ENCODE measurements around the gene MYO5A.
"Not testable (repeated sequence)": the region's sequence is repeated elsewhere in the genome, so short reads cannot be mapped to it uniquely, and the experiment has no call there.

Gene MYO5A

GRCh38 chr15:52417957-52418356 is 110.7 kb downstream of the MYO5A start:
- DNase-seq (no peak), ATAC-seq (no peak)
- H3K9me3 Mint-ChIP-seq = no peaks in the 10 kb centered on the region
- H3K4me1 Mint-ChIP-seq = no peaks in the 10 kb centered on the region
- H3K27ac Mint-ChIP-seq = no peak overlapping the region
- peaks cover 1% of the 10 kb centered on the region for H3K36me3 Mint-ChIP-seq (ENCODE audit: low read depth)
- H3K4me3 Mint-ChIP-seq = no peak overlapping the region
- no peaks in the 10 kb centered on the region for H3K27me3 Mint-ChIP-seq

DNA sequence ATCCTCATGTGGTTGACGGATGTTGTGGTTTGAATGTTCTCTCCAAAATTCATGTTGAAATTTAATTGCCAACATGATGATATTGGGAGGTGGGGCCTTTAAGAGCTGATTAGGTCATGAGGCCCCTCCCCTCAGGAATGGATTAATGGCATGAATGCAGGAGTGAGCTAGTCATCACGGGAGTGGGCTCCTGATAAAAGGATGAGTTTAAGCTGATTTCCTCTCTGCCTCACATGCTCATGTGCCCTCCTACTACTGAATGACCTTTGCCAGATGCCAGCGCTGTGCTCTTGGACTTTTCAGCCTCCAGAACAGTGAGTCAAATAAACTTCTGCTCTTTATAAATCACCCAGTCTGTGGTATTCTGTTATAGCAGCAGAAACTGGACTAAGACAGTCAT is 111.2 kb downstream of the MYO5A start:
- H3K27me3 Mint-ChIP-seq = no peaks in the 10 kb centered on the region
- H3K27ac Mint-ChIP-seq = no peak overlapping the region
- no peaks in the 10 kb centered on the region for H3K9me3 Mint-ChIP-seq
- H3K4me3 Mint-ChIP-seq = no peak overlapping the region
- DNase-seq (no peak), ATAC-seq (peak; percentile 65)
- H3K4me1 Mint-ChIP-seq = no peaks in the 10 kb centered on the region
- no peaks in the 10 kb centered on the region for H3K36me3 Mint-ChIP-seq (ENCODE audit: low read depth)

DNA sequence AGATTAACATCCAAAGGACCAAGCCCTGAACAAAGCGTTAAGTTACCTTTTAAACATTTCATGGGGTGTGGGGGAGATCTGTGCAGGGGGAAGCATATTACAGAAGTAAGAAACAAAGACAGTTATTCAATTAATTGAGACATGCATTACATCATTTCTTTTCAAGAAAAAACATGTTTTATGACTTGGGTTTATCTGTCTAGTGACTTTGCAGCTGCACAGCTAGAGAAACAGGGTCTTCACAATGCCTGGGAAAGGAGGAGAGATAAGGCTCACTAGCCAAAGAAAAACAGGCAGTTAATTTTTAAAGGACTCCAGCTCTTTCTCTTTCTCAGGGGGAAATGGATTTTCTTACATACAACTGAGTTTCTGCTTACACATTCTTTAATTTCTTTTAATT is 112.1 kb downstream of the MYO5A start:
- H3K27ac Mint-ChIP-seq; H3K9me3 Mint-ChIP-seq; H3K27me3 Mint-ChIP-seq; H3K4me1 Mint-ChIP-seq; ATAC-seq; H3K36me3 Mint-ChIP-seq (ENCODE audit: low read depth); H3K4me3 Mint-ChIP-seq; DNase-seq: not testable (repeated sequence)

DNA sequence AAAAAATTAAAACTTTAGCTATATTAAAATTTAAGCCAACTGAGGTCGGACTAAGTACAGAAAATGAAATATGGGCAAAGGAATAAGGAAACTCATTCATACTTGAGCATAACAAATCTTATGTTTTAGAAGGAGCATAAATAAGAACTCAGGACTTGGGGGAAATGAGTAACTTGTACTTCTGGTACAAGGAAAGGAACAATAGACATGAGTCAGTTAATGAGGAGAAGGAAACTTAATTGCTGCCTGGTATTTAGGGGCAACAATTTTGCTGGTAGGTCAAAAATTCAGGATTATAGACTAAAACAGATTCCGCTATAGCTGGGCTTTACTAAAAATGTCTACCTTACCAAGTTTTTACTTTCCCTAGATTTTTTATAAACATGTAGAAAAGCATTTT is 113.1 kb downstream of the MYO5A start:
- DNase-seq = no peak
- H3K27me3 Mint-ChIP-seq = no peaks in the 10 kb centered on the region
- no peaks in the 10 kb centered on the region for H3K9me3 Mint-ChIP-seq
- no peak overlapping the region for H3K27ac Mint-ChIP-seq
- ATAC-seq = no peak
- no peak overlapping the region for H3K4me3 Mint-ChIP-seq
- H3K36me3 Mint-ChIP-seq (ENCODE audit: low read depth) = no peaks in the 10 kb centered on the region
- H3K4me1 Mint-ChIP-seq = no peaks in the 10 kb centered on the region

- Mint-ChIP-seq H3K4me1 (no peaks in the 10 kb centered on the region), H3K9me3 (no peaks in the 10 kb centered on the region), H3K27me3 (no peaks in the 10 kb centered on the region), H3K27ac (no peak overlapping the region), H3K36me3 (ENCODE audit: low read depth) (no peaks in the 10 kb centered on the region), H3K4me3 (no peak overlapping the region)
- ATAC-seq (no peak), DNase-seq (no peak)
These were observed 113.7 kb downstream of the MYO5A start for GRCh38 chr15:52414936-52415335.

DNA sequence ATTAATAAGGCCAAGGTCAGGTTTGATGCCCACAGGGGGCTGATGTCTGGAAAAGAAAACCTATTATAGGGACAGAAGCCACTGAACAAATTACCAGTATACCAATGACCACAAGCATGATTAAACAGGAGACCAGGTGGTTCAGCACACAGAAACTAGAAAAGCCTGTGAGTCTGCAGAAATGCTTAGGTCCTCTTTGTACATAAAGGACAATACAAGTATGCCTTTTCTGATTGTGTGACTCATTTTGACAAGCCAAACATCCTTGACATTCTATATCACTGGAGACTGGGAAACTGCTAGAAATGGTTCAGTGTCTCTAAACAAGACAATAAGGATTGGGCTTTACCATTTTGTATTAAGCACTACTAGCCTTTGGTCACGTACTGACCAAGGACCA is 119.9 kb downstream of the MYO5A start:
- Mint-ChIP-seq H3K27me3 (no peaks in the 10 kb centered on the region), H3K9me3 (no peaks in the 10 kb centered on the region), H3K4me1 (no peaks in the 10 kb centered on the region), H3K4me3 (no peak overlapping the region), H3K27ac (no peak overlapping the region), H3K36me3 (ENCODE audit: low read depth) (peaks cover 6% of the 10 kb centered on the region)
- no peak for DNase-seq
- ATAC-seq = no peak

- no peaks in the 10 kb centered on the region for H3K27me3 Mint-ChIP-seq
- ATAC-seq (no peak), DNase-seq (no peak)
- H3K36me3 Mint-ChIP-seq (ENCODE audit: low read depth) = peaks cover 14% of the 10 kb centered on the region
- no peak overlapping the region for H3K27ac Mint-ChIP-seq
- H3K9me3 Mint-ChIP-seq = no peaks in the 10 kb centered on the region
- no peak overlapping the region for H3K4me3 Mint-ChIP-seq
- H3K4me1 Mint-ChIP-seq = peaks cover 8% of the 10 kb centered on the region
These were observed 121.3 kb downstream of the MYO5A start for GRCh38 chr15:52407374-52407773.

- Mint-ChIP-seq H3K9me3 (no peaks in the 10 kb centered on the region), H3K4me1 (peaks cover 8% of the 10 kb centered on the region), H3K36me3 (ENCODE audit: low read depth) (peaks cover 18% of the 10 kb centered on the region), H3K4me3 (no peak overlapping the region), H3K27me3 (no peaks in the 10 kb centered on the region), H3K27ac (no peak overlapping the region)
- DNase-seq (no peak), ATAC-seq (no peak)
These were observed 122.1 kb downstream of the MYO5A start for GRCh38 chr15:52406601-52407000.

- Mint-ChIP-seq H3K9me3 (no peaks in the 10 kb centered on the region), H3K36me3 (ENCODE audit: low read depth) (peaks cover 18% of the 10 kb centered on the region), H3K27me3 (no peaks in the 10 kb centered on the region), H3K4me1 (peaks cover 8% of the 10 kb centered on the region), H3K4me3 (no peak overlapping the region), H3K27ac (no peak overlapping the region)
- DNase-seq = no peak
- ATAC-seq = no peak
These were observed 122.8 kb downstream of the MYO5A start for GRCh38 chr15:52405856-52406255.

DNA sequence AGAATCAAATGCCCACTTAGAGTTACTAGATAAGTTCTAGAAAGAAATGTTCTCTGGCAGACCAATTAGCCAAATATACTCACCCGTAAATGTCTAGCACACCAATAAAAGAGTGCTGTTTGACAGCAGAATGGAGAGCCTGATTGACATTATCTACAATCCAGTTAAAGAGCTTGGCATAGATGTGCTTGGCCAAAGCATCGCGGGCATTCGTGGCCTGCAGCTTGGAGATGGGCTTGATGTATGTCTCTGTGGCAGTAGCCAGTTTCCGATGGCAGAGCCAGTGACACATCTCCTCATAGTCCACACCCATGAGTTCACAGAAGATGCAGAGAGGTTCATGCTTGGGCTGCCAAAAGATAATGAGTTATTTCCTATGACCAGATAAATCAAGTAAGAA is 131.6 kb downstream of the MYO5A start:
- ATAC-seq = no peak
- Mint-ChIP-seq H3K36me3 (ENCODE audit: low read depth) (peaks cover 4% of the 10 kb centered on the region), H3K4me1 (peaks cover 7% of the 10 kb centered on the region), H3K27ac (no peak overlapping the region), H3K27me3 (no peaks in the 10 kb centered on the region), H3K4me3 (no peak overlapping the region), H3K9me3 (no peaks in the 10 kb centered on the region)
- DNase-seq = no peak

GRCh38 chr15:52394118-52394517 is 134.6 kb downstream of the MYO5A start:
- DNase-seq = no peak
- Mint-ChIP-seq H3K27me3 (no peaks in the 10 kb centered on the region), H3K9me3 (no peaks in the 10 kb centered on the region), H3K4me3 (no peak overlapping the region), H3K36me3 (ENCODE audit: low read depth) (peaks cover 2% of the 10 kb centered on the region), H3K4me1 (peaks cover 7% of the 10 kb centered on the region), H3K27ac (no peak overlapping the region)
- no peak for ATAC-seq

DNA sequence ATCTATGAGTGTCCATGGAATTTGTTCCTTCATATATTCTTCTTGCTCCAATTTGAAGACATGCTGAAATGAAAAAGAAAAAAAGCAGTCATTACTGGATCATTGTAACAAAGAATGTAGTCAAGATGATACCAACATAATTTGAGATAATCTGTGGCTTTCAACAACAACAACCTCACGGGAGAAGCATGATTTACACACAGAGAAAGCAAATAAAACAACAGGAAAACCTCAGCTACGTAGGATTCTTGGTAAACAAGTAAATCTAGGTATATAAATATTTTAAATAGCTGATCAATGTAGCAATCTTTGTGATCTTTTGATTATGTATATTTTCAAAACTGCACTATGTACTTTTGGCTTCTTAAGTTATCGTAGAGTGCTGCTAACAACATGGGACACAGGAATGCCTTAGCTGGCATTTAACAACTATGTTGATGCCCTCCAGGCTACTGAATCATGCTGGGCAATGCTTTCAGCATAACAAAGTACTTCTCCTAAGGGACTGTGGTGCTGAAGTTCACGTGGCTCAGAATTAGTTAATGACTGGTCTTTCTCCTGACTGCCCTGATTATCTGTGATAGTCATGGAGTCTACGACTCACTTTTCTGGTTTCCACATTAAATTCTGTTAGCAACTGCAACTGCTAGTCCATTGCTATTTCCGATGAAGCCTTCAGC is 136.5 kb downstream of the MYO5A start:
- no peak overlapping the region for H3K4me3 Mint-ChIP-seq
- H3K4me1 Mint-ChIP-seq = peaks cover 7% of the 10 kb centered on the region
- DNase-seq (no peak), ATAC-seq (no peak)
- H3K9me3 Mint-ChIP-seq = no peaks in the 10 kb centered on the region
- H3K36me3 Mint-ChIP-seq (ENCODE audit: low read depth) = peaks cover 2% of the 10 kb centered on the region
- no peaks in the 10 kb centered on the region for H3K27me3 Mint-ChIP-seq
- no peak overlapping the region for H3K27ac Mint-ChIP-seq

DNA sequence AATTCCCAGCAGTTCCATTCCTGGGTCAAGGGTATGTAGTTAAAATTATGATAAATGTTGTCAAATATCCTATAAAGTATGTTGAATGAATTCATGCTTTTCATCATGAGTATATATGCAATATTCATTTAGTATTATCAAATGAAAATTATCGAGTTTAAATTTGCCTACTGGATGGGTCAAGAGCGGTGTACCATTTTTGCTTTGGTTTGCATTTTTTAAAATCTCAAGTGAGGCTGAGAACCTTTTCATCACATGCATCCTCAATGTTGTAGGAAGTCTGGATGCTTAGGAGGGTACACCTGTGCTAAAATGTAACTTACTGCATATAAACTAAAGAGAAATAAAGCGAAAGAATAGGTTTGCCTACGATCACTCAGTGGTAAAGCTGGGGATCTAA is 137.6 kb downstream of the MYO5A start:
- Mint-ChIP-seq H3K27me3 (no peaks in the 10 kb centered on the region), H3K4me3 (no peak overlapping the region), H3K9me3 (no peaks in the 10 kb centered on the region), H3K36me3 (ENCODE audit: low read depth) (peaks cover 2% of the 10 kb centered on the region), H3K27ac (no peak overlapping the region), H3K4me1 (peaks cover 7% of the 10 kb centered on the region)
- no peak for DNase-seq
- no peak for ATAC-seq

- no peaks in the 10 kb centered on the region for H3K27me3 Mint-ChIP-seq
- DNase-seq = no peak
- no peak overlapping the region for H3K27ac Mint-ChIP-seq
These were observed 143.0 kb downstream of the MYO5A start for GRCh38 chr15:52385670-52386069.

DNA sequence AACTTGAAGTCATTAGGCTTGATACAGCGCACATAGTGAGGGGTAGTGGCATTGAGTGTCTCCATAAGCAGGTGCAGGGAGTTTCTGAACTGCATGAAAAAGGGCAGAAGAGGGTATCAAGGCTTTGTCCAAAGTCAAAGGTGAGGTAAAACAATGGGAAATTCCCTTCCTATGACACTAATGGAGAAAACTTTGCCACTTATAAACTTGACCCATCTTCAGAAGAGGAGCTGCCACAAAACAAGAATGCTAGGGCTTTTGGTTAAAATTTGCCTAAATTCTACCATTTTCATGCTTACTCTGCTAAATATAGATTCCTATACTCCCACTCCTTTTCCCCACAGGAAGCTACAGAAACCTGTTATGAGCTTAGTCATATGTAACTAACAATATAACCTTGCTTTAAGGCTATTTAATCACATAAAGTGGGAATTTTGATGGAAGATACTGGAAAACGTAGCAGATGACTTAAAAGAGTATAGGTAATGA is 145.5 kb downstream of the MYO5A start:
- H3K36me3 Mint-ChIP-seq (ENCODE audit: low read depth) = peaks cover 24% of the 10 kb centered on the region
- H3K4me3 Mint-ChIP-seq = no peak overlapping the region
- peak; percentile 42 for ATAC-seq
- H3K27ac Mint-ChIP-seq = peak overlapping the region; percentile 82
- DNase-seq = no peak
- H3K9me3 Mint-ChIP-seq = no peaks in the 10 kb centered on the region
- peaks cover 36% of the 10 kb centered on the region for H3K4me1 Mint-ChIP-seq
- H3K27me3 Mint-ChIP-seq = no peaks in the 10 kb centered on the region

More at GRCh38 chr15:52385670-52386069, 143.0 kb downstream of the MYO5A start:
- Mint-ChIP-seq H3K4me1 (peaks cover 23% of the 10 kb centered on the region), H3K36me3 (ENCODE audit: low read depth) (peaks cover 15% of the 10 kb centered on the region), H3K4me3 (no peak overlapping the region), H3K9me3 (no peaks in the 10 kb centered on the region)
- ATAC-seq = no peak

GRCh38 chr15:52382647-52383046 is 146.0 kb downstream of the MYO5A start:
- H3K36me3 Mint-ChIP-seq (ENCODE audit: low read depth) = peaks cover 25% of the 10 kb centered on the region
- ATAC-seq (peak; percentile 6), DNase-seq (no peak)
- H3K4me1 Mint-ChIP-seq = peaks cover 36% of the 10 kb centered on the region
- peak overlapping the region; percentile 82 for H3K27ac Mint-ChIP-seq
- no peak overlapping the region for H3K4me3 Mint-ChIP-seq
- H3K9me3 Mint-ChIP-seq = no peaks in the 10 kb centered on the region
- H3K27me3 Mint-ChIP-seq = no peaks in the 10 kb centered on the region
